HG03460 (cell line): ENCODE measurements around the gene GCN1.

ENCODE experiments used
- ATAC-seq: cut with Tn5 transposase; IDR thresholded peaks from one replicate; pipeline ENCODE4 v1.9.1; 2021; ENCODE audit not compliant: unreplicated experiment

GCN1 gene

GRCh38 chr12:120142231-120142877 is 52.2 kb downstream of the GCN1 start:
- no peak for ATAC-seq

- no peak for ATAC-seq
Observed at GRCh38 chr12:120141336-120141735, 53.2 kb downstream of the GCN1 start.

GRCh38 chr12:120140603-120141002 is 53.9 kb downstream of the GCN1 start:
- ATAC-seq, result no peak

- no peak for ATAC-seq
Observed at GRCh38 chr12:120139958-120140357, 54.6 kb downstream of the GCN1 start.

- no peak for ATAC-seq
Observed at GRCh38 chr12:120138366-120138765, 56.1 kb downstream of the GCN1 start.

GRCh38 chr12:120137833-120138232 is 56.7 kb downstream of the GCN1 start:
- no peak for ATAC-seq

- ATAC-seq, result no peak
Observed at GRCh38 chr12:120136093-120136770, 58.3 kb downstream of the GCN1 start.

- no peak for ATAC-seq
Observed at GRCh38 chr12:120134307-120134980, 60.1 kb downstream of the GCN1 start.

GRCh38 chr12:120132863-120133385 is 61.6 kb downstream of the GCN1 start:
- peak; percentile 94 for ATAC-seq

- no peak for ATAC-seq
Observed at GRCh38 chr12:120132054-120132836, 62.3 kb downstream of the GCN1 start.

GRCh38 chr12:120131116-120131515 is 63.4 kb downstream of the GCN1 start:
- no peak for ATAC-seq

- no peak for ATAC-seq
Observed at GRCh38 chr12:120130011-120130410, 64.5 kb downstream of the GCN1 start.

- no peak for ATAC-seq
Observed at GRCh38 chr12:120126635-120127005, 67.9 kb downstream of the GCN1 start.

GRCh38 chr12:120125792-120126634 is 68.5 kb downstream of the GCN1 start:
- no peak for ATAC-seq

GRCh38 chr12:120125029-120125428 is 69.5 kb downstream of the GCN1 start:
- ATAC-seq, result no peak

- ATAC-seq, result peak; percentile 25
Observed at GRCh38 chr12:120121766-120122293, 72.7 kb downstream of the GCN1 start.

- no peak for ATAC-seq
Observed at GRCh38 chr12:120121343-120121742, 73.2 kb downstream of the GCN1 start.

- peak; percentile 20 for ATAC-seq
Observed at GRCh38 chr12:120119271-120119973, 75.1 kb downstream of the GCN1 start.

- no peak for ATAC-seq
Observed at GRCh38 chr12:120118321-120119061, 76.0 kb downstream of the GCN1 start.
